Lower leg skin (tissue), 4 donors: ENCODE results near the gene SNAPIN. TPM values are rescaled to one million over a fixed set of nuclear protein-coding genes. Genes with fewer than 3 reads are reported as not detected.

Source experiments
- DNase-seq, 2 donors: peaks; one replicate each; pipeline ENCODE4 v3.0.0-alpha.2; 2019; ENCODE audit warnings: low spot score in 2 of 2
- H3K4me3 ChIP-seq: fragments of 200-600 bp; sonication (generic); 2 replicates; pipeline ENCODE4 v1.5.1; 2017; ENCODE audit warnings: mild to moderate bottlenecking, low read depth; ENCODE audit not compliant: poor library complexity, severe bottlenecking
- CTCF ChIP-seq, 3 donors: fragments of 450-650 bp; IDR thresholded peaks; one replicate each; pipeline ENCODE4 v1.5.1; 2016; ENCODE audit warnings: antibody characterized with exemption in 3 of 3, mild to moderate bottlenecking in 3 of 3, moderate library complexity in 2 of 3
- POLR2A ChIP-seq, 2 donors: fragments of 450-650 bp; IDR thresholded peaks; one replicate each; pipeline ENCODE4 v1.6.1; 2016 to 2017; ENCODE audit warnings: antibody characterized with exemption in 2 of 2, mild to moderate bottlenecking in 1 of 2, moderate library complexity in 1 of 2
- WGBS, 2 donors: methylation state at CpG; one replicate each; pipeline ENCODE4 v1.1.5; 2018; 5-methylcytosine and 5-hydroxymethylcytosine counted together
- intact Hi-C: fragments of 100-400 bp; cut with DNase I; formaldehyde crosslinking; loops from one replicate; pipeline ENCODE4 v1.15.0; 2023; ENCODE audit warnings: low total_unique reads
- microRNA-seq, 2 donors: library from miRNA; unstranded; fragments of <30 nt; microRNA quantifications; one replicate each; pipeline ENCODE4, GENCODE V29; 2016; ENCODE audit warnings: borderline replicate concordance in 2 of 2, borderline number of aligned reads in 1 of 2
- total RNA-seq, 4 donors: library from RNA; depleted of rRNA; stranded (reverse); fragments of >200 nt; gene quantifications; one replicate each; pipeline ENCODE4 v1.1.0, GENCODE V29; 2016

Gene SNAPIN
- total RNA-seq, 4 donors from 2014 or later, result 34.8 to 60.4 (median 46.9) TPM

- no peak overlapping the region for H3K4me3 ChIP-seq
- 61 to 73% methylated on average over 9 of the region's 9 CpGs for WGBS, 2 donors
- intact Hi-C loops, result no loop called here
- DNase-seq, result no peak
- TF ChIP-seq CTCF (IDR thresholded peaks at IDR 0.05) (no peak), POLR2A (IDR thresholded peaks at IDR 0.05) (no peak)
Observed at GRCh38 chr1:153705484-153705883, 47.0 kb downstream of the SNAPIN start.

GRCh38 chr1:153711026-153711425 lies 52.5 kb downstream of the SNAPIN start:
- WGBS, 2 donors, result 25 to 28% methylated on average over 7 of the region's 7 CpGs
- TF ChIP-seq CTCF (IDR thresholded peaks at IDR 0.05) (no peak), POLR2A (IDR thresholded peaks at IDR 0.05) (no peak)

More at GRCh38 chr1:153711026-153711425, 52.5 kb downstream of the SNAPIN start:
- no peak overlapping the region for H3K4me3 ChIP-seq
- no peak for DNase-seq
- intact Hi-C loops, result no loop called here

Small RNA genes lying within 50 kb of the gene (microRNA-seq; reads per million reads assigned to microRNA genes)
- 0 reads per million in 2 donors for gene MIR8083

Other genes with a start within 250 kb of the SNAPIN start
- not detected for gene S100A7A, start 242.2 kb upstream of the SNAPIN start, total RNA-seq
- 10 to 100 TPM; 12.2 to 46.8 (median 31.3) TPM for gene S100A7, start 198.1 kb upstream of the SNAPIN start, total RNA-seq
- 100 to 1,000 TPM; 147 to 251 (median 192) TPM for gene S100A6, start 122.7 kb upstream of the SNAPIN start, total RNA-seq
- not detected for gene S100A5, start 117.8 kb upstream of the SNAPIN start, total RNA-seq
- gene S100A4, start 112.9 kb upstream of the SNAPIN start, total RNA-seq, result 100 to 1,000 TPM in 3 of 4 donors, 10 to 100 TPM in 1; 94.4 to 215 (median 146) TPM
- gene S100A3, start 109.4 kb upstream of the SNAPIN start, total RNA-seq, result 10 to 100 TPM in 1 of 4 donors, 1 to 10 TPM in 2, not detected in 1; 1.2 to 78.2 (median 2.2) TPM
- gene S100A2, start 92.9 kb upstream of the SNAPIN start, total RNA-seq, result 100 to 1,000 TPM in 1 of 4 donors, 10 to 100 TPM in 3; 71.5 to 143 (median 96.4) TPM
- 100 to 1,000 TPM; 289 to 390 (median 329) TPM for gene S100A16, start 45.6 kb upstream of the SNAPIN start, total RNA-seq
- gene S100A14, start 42.4 kb upstream of the SNAPIN start, total RNA-seq, result 100 to 1,000 TPM; 416 to 668 (median 495) TPM
- 10 to 100 TPM; 44.1 to 72.8 (median 47.2) TPM for gene S100A13, start 31.2 kb upstream of the SNAPIN start, total RNA-seq
- gene S100A1, start 30.3 kb upstream of the SNAPIN start, total RNA-seq, result 10 to 100 TPM in 3 of 4 donors, 1 to 10 TPM in 1; 8.7 to 33.5 (median 23.8) TPM
- gene CHTOP, start 24.6 kb upstream of the SNAPIN start, total RNA-seq, result 10 to 100 TPM; 56.1 to 86.9 (median 65.5) TPM
- gene ILF2, start 12.3 kb downstream of the SNAPIN start, total RNA-seq, result 100 to 1,000 TPM in 2 of 4 donors, 10 to 100 TPM in 2; 80.4 to 118 (median 105) TPM
- 10 to 100 TPM in 2 of 4 donors, 1 to 10 TPM in 2; 4.3 to 16.5 (median 7.7) TPM for gene NPR1, start 20.0 kb downstream of the SNAPIN start, total RNA-seq
- gene INTS3, start 69.3 kb downstream of the SNAPIN start, total RNA-seq, result 10 to 100 TPM; 28.0 to 31.5 (median 29.6) TPM
- 10 to 100 TPM; 21.6 to 70.3 (median 45.3) TPM for gene SLC27A3, start 116.7 kb downstream of the SNAPIN start, total RNA-seq